Lung (tissue), 13 donors: ENCODE measurements around the gene SCEL. TPM values are rescaled to one million over a fixed set of nuclear protein-coding genes. Genes with fewer than 3 reads are reported as not detected.

Experiments used
- ATAC-seq: fragments of 200-7000 bp; cut with Tn5 transposase; one replicate; pipeline ENCODE4 v1.9.1; 2020; ENCODE audit warnings: moderate number of reproducible peaks; ENCODE audit not compliant: insufficient read depth, low FRiP score
- DNase-seq, 3 donors: peaks; one replicate each; pipeline ENCODE4 v3.0.0-alpha.2; 2013 to 2017
- H3K27ac ChIP-seq, 2 donors: one replicate each; pipeline ENCODE4 v1.5.1; 2013; ENCODE audit warnings: mild to moderate bottlenecking in 2 of 2, moderate library complexity in 2 of 2, control low read depth in 1 of 2, inconsistent platforms in 1 of 2, low read depth in 1 of 2, low read length in 1 of 2
- H3K27me3 ChIP-seq, 3 donors: one replicate each; pipeline ENCODE4 v1.5.1; 2013; ENCODE audit warnings: low read length in 2 of 3; ENCODE audit not compliant: control insufficient read depth in 3 of 3, insufficient read depth in 3 of 3
- H3K36me3 ChIP-seq, 4 donors: one replicate each; pipeline ENCODE4 v1.5.1; 2013; ENCODE audit warnings: low read length in 4 of 4, mild to moderate bottlenecking in 1 of 4, moderate library complexity in 1 of 4; ENCODE audit not compliant: control insufficient read depth in 4 of 4, insufficient read depth in 4 of 4
- H3K4me1 ChIP-seq, 5 donors: one replicate each; pipeline ENCODE4 v1.5.1; 2013; ENCODE audit warnings: low read length in 5 of 5, mild to moderate bottlenecking in 2 of 5, moderate library complexity in 1 of 5; ENCODE audit not compliant: control insufficient read depth in 5 of 5, insufficient read depth in 5 of 5
- H3K4me3 ChIP-seq: one replicate; pipeline ENCODE4 v1.5.1; 2013; ENCODE audit warnings: mild to moderate bottlenecking, control low read depth, moderate library complexity
- H3K9ac ChIP-seq, 2 donors: one replicate each; pipeline ENCODE4 v1.5.1; 2013; ENCODE audit warnings: low read length in 2 of 2, control low read depth in 1 of 2; ENCODE audit not compliant: insufficient read depth in 1 of 2
- H3K9me3 ChIP-seq, 4 donors: one replicate each; pipeline ENCODE4 v1.5.1; 2013; ENCODE audit warnings: low read length in 3 of 4, mild to moderate bottlenecking in 1 of 4, moderate library complexity in 1 of 4; ENCODE audit not compliant: control insufficient read depth in 4 of 4, insufficient read depth in 3 of 4
- WGBS, 2 donors: extraction: QIAGEN DNeasy Blood & Tissue Kit; methylation state at CpG; one replicate each; pipeline ENCODE4 v1.1.7; 2013; 5-methylcytosine and 5-hydroxymethylcytosine counted together
- polyA plus RNA-seq, 2 donors: library from polyadenylated mRNA; stranded (reverse); fragments of 200-250 nt; gene quantifications; one replicate each; pipeline ENCODE4 v1.2.1, GENCODE V29; 2013
- small RNA-seq: library from RNA; depleted of rRNA; stranded (forward); fragments of <200 nt; gene quantifications from one replicate; pipeline ENCODE3, GENCODE V24; 2014; ENCODE audit warnings: low replicate concordance
- total RNA-seq, 2 donors: library from RNA; depleted of rRNA in 1 of 2; stranded (reverse); fragments of >200 nt in 1 of 2; gene quantifications; one replicate each; pipeline ENCODE4 v1.2.1, GENCODE V29; 2014 to 2021
- TF ChIP-seq, protein P1 (sequence below): IDR thresholded peaks from 2 replicates; pipeline ENCODE4 v1.5.1; 2012; ENCODE audit warnings: mild to moderate bottlenecking; ENCODE audit errors: control extremely low read depth, extremely low read depth
- donor health status: control.
- donor health status: control.
- donor health status: Bipolar disorder and iron deficiency.
- donor health status: healthy.
- donor health status: DM: yes; HTN: yes; CAD: no.

The SCEL gene
- total and polyA plus RNA-seq, 4 donors = 6.0 to 62.1 (median 24.7) TPM

DNA sequence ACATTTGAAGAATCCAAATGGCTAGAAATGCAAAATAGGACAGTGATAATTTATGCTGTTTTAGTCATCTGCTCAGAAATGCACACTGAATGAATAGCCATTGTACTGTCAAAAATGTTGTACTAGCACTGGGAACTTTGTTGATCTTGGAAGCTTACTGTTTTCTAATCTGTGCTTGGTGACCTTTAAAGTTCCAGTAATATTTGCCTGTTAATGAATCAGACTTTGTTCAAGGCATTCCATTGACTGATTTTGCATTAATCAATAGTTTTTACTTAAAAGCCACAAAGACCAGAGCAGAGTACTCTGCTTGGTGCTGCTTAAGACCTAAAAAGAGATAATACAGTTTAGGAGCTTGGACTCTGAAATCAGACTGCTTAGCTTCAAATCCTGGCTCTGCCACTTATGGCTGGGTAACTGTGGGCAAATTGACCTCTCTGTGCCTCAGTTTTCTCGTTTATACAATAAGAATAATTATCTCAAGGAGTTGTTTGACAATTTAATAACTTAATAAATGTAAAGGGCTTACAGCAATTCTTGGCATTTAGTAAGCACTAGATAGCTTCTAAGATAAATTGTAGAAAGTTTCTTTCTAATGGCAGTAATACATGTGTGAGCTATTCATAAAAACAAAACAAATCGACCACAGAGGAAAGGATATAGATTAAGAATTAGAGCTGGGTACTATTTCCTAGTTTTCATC, 157.4 kb downstream of the SCEL start:
- no peaks in the 10 kb centered on the region for H3K9me3 ChIP-seq
- 58 to 69% methylated on average over 2 of the region's 2 CpGs for WGBS, 2 donors
- H3K27ac ChIP-seq = no peak overlapping the region
- TF ChIP-seq, protein P1, sequence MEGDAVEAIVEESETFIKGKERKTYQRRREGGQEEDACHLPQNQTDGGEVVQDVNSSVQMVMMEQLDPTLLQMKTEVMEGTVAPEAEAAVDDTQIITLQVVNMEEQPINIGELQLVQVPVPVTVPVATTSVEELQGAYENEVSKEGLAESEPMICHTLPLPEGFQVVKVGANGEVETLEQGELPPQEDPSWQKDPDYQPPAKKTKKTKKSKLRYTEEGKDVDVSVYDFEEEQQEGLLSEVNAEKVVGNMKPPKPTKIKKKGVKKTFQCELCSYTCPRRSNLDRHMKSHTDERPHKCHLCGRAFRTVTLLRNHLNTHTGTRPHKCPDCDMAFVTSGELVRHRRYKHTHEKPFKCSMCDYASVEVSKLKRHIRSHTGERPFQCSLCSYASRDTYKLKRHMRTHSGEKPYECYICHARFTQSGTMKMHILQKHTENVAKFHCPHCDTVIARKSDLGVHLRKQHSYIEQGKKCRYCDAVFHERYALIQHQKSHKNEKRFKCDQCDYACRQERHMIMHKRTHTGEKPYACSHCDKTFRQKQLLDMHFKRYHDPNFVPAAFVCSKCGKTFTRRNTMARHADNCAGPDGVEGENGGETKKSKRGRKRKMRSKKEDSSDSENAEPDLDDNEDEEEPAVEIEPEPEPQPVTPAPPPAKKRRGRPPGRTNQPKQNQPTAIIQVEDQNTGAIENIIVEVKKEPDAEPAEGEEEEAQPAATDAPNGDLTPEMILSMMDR = no peak
- no peaks in the 10 kb centered on the region for H3K36me3 ChIP-seq
- H3K9ac ChIP-seq = no peak overlapping the region
- DNase-seq (no peak), ATAC-seq (no peak)
- H3K27me3 ChIP-seq = peaks cover 0 to 16% (median 13%) of the 10 kb centered on the region in 3 donors
- no peak overlapping the region for H3K4me3 ChIP-seq
- peaks cover 0 to 4% (median 0%) of the 10 kb centered on the region in 5 donors for H3K4me1 ChIP-seq

DNA sequence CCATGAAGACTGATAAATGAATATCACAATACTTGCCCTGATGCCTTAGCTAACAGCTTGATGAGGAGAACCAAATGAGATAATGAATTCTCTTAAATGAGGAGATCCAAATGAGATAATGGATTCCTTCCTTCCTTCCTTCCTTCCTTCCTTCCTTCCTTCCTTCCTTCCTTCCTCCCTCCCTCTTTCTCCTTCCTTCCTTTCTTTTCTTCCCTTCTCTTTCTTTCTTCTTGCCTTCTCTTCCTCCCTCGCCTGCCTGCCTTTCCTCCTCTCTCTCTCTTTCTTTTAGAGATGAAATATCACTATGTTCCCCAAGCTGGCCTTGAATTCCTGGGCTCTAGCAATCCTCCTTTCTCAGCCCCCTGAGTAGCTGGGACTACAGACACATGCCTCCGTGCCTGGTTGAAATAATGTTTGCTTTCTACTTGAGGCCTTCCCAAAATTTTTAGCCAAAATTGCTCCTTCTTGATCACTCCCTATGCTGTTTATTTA, 158.0 kb downstream of the SCEL start:
- Histone ChIP-seq H3K36me3 (no peaks in the 10 kb centered on the region), H3K27ac (no peak overlapping the region), H3K9me3 (no peaks in the 10 kb centered on the region), H3K27me3 (peaks cover 0 to 16% (median 13%) of the 10 kb centered on the region in 3 donors), H3K4me3 (no peak overlapping the region), H3K4me1 (peaks cover 0 to 4% (median 0%) of the 10 kb centered on the region in 5 donors), H3K9ac (no peak overlapping the region)
- DNase-seq (no peak), ATAC-seq (no peak)
- 74 to 76% methylated on average over 2 of the region's 2 CpGs for WGBS, 2 donors
- TF ChIP-seq, protein P1 = no peak

Small RNA genes lying within 50 kb of the gene (small RNA-seq; reads per million reads assigned to genes)
- gene RNY3P7 (not detected), gene SPTLC1P5 (not detected)

Other genes with a start within 250 kb of the SCEL start
- 100 to 1,000 TPM in 1 of 2 donors, 10 to 100 TPM in 1; 87.7 to 130 TPM for gene MYCBP2, start 208.6 kb upstream of the SCEL start, total RNA-seq
- 10 to 100 TPM; 23.2 to 28.1 TPM for gene MYCBP2, start 208.6 kb upstream of the SCEL start, polyA plus RNA-seq
- gene SLAIN1, start 162.0 kb downstream of the SCEL start, total RNA-seq = 10 to 100 TPM; 13.3 to 44.7 TPM
- gene SLAIN1, start 162.0 kb downstream of the SCEL start, polyA plus RNA-seq = 10 to 100 TPM in 1 of 2 donors, 1 to 10 TPM in 1; 7.6 to 11.4 TPM